ENCODE results near the gene RNF31. TPM values are rescaled to one million over a fixed set of nuclear protein-coding genes. Genes with fewer than 3 reads are reported as not detected.
"Not testable (repeated sequence)": the region's sequence is repeated elsewhere in the genome, so short reads cannot be mapped to it uniquely, and the experiment has no call there.

RNF31 gene
- total RNA-seq: 38.4 TPM

- Histone ChIP-seq H3K4me3 (ENCODE audit: low read length) (peak within 1 kb of the TSS; percentile 94), H3K9me3 (ENCODE audit: low read depth, low read length) (no peaks in the 10 kb centered on the region), H3K27me3 (ENCODE audit: insufficient read depth, low read length) (no peaks in the 10 kb centered on the region), H3K4me1 (ENCODE audit: insufficient read depth, low read length) (peaks cover 42% of the 10 kb centered on the region)
Measured at GRCh38 chr14:24146978-24147760, at the start of gene RNF31. Gene RNF31, plus strand, starts transcription at chr14:24147498. Its CDS starts 201 bp downstream, at chr14:24147699.

GRCh38 chr14:24098229-24098926 is 48.9 kb upstream of the RNF31 start:
- peaks cover 38% of the 10 kb centered on the region for H3K4me1 ChIP-seq (ENCODE audit: insufficient read depth, low read length)
- H3K27me3 ChIP-seq (ENCODE audit: insufficient read depth, low read length): no peaks in the 10 kb centered on the region
- no peaks in the 10 kb centered on the region for H3K9me3 ChIP-seq (ENCODE audit: low read depth, low read length)
- no peak overlapping the region for H3K4me3 ChIP-seq (ENCODE audit: low read length)

DNA sequence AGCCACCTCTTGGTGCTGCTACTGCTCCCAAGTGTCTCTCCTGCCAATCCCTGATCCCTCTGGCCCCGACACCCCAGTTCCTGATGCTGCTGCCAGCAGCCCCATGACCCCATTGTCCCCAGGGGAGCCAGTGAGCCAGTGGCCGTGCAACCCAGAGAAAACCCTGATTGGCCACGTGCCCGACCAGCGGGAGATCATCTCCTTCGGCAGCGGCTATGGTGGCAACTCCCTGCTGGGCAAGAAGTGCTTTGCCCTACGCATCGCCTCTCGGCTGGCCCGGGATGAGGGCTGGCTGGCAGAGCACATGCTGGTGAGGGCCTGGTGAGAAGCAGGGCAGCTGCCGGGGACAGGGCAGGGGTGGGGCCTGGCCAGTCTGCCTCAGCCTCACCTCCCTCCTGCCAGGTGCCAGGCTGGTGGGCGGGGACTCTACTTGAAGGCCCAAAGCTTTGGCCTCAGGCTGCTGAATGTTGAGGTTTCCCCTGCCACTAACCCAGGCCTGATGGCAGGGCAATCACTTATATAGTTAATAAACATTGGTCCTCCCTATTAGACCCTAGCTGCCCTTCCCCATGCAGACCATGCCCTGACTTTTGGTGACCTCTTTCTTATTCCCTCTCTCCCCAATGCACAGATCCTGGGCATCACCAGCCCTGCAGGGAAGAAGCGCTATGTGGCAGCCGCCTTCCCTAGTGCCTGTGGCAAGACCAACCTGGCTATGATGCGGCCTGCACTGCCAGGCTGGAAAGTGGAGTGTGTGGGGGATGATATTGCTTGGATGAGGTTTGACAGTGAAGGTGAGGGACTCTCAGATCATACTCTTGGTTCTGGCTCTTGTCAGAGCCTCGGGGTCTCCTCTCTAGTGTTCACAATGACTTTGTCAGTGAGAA is 48.1 kb upstream of the RNF31 start:
- no peak overlapping the region for H3K4me3 ChIP-seq (ENCODE audit: low read length)
- peaks cover 33% of the 10 kb centered on the region for H3K4me1 ChIP-seq (ENCODE audit: insufficient read depth, low read length)
- H3K9me3 ChIP-seq (ENCODE audit: low read depth, low read length): no peaks in the 10 kb centered on the region
- no peaks in the 10 kb centered on the region for H3K27me3 ChIP-seq (ENCODE audit: insufficient read depth, low read length)

GRCh38 chr14:24100197-24100981 is 46.9 kb upstream of the RNF31 start:
- Histone ChIP-seq H3K4me1 (ENCODE audit: insufficient read depth, low read length) (peaks cover 24% of the 10 kb centered on the region), H3K9me3 (ENCODE audit: low read depth, low read length) (no peaks in the 10 kb centered on the region), H3K27me3 (ENCODE audit: insufficient read depth, low read length) (no peaks in the 10 kb centered on the region), H3K4me3 (ENCODE audit: low read length) (no peak overlapping the region)

DNA sequence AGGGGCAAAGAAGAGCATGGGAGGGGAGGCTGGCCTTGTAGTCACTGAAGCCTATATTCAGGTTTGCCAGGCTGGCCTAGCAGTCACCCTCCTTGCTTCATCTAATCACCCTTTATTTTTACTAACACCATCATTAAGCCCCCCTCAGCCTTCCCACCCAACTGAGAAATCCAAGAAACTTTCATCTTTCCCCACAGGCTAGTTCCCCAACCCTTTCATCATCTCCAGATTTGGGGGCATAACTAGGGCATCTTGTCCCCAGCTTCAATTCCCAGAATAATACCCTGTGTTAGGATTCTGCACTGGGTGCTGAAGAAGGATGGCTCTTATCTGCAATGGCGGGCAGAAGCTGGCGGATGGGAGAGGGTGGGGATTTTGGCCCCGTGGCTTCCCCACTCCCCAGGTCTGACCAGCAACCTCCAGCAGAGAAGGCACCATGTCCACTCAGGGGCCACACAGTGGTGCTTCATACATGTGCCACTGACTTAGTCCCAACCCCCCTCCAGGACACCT is 46.3 kb upstream of the RNF31 start:
- H3K27me3 ChIP-seq (ENCODE audit: insufficient read depth, low read length): no peaks in the 10 kb centered on the region
- no peaks in the 10 kb centered on the region for H3K9me3 ChIP-seq (ENCODE audit: low read depth, low read length)

DNA sequence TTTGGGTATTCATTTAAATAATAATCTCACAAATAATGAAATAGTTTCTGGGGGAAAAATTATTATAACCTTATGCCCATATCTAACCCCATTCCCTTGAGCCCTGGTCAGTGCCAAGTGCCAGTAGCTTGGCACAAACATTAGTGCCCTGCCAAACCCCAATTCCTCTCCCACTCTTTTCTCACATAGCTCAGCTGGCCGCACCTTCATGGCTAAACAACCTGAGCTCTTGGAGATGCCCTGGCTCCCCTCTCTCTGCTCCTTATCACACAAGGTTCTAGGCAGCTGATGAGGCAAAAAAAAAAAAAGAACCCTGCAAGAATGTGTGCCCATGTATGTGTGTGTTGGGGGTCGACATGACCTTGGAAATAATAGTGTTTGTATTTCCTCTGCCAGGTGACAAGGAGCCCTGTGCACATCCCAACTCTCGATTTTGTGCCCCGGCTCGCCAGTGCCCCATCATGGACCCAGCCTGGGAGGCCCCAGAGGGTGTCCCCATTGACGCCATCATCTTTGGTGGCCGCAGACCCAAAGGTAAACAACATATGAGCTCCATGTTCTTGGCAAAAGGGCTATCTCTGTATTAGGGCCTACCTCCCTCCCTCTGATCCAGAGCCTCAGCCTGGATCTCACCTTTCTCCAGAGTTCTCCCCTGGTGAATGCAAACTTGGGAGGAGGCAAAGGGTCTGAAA is 44.8 kb upstream of the RNF31 start:
- no peaks in the 10 kb centered on the region for H3K9me3 ChIP-seq (ENCODE audit: low read depth, low read length)
- no peaks in the 10 kb centered on the region for H3K27me3 ChIP-seq (ENCODE audit: insufficient read depth, low read length)
- no peak overlapping the region for H3K4me3 ChIP-seq (ENCODE audit: low read length)
- H3K4me1 ChIP-seq (ENCODE audit: insufficient read depth, low read length): peaks cover 17% of the 10 kb centered on the region

More for the DNA sequence above, 46.3 kb upstream of the RNF31 start:
- H3K4me3 ChIP-seq (ENCODE audit: low read length): no peak overlapping the region
- peaks cover 17% of the 10 kb centered on the region for H3K4me1 ChIP-seq (ENCODE audit: insufficient read depth, low read length)

- H3K4me3 ChIP-seq (ENCODE audit: low read length): no peak overlapping the region
- H3K4me1 ChIP-seq (ENCODE audit: insufficient read depth, low read length): peaks cover 22% of the 10 kb centered on the region
- H3K27me3 ChIP-seq (ENCODE audit: insufficient read depth, low read length): no peaks in the 10 kb centered on the region
- no peaks in the 10 kb centered on the region for H3K9me3 ChIP-seq (ENCODE audit: low read depth, low read length)
Measured at GRCh38 chr14:24103451-24103850, 43.8 kb upstream of the RNF31 start.

GRCh38 chr14:24105609-24106239 is 41.6 kb upstream of the RNF31 start:
- H3K9me3 ChIP-seq (ENCODE audit: low read depth, low read length); H3K27me3 ChIP-seq (ENCODE audit: insufficient read depth, low read length); H3K4me3 ChIP-seq (ENCODE audit: low read length): not testable (repeated sequence)
- H3K4me1 ChIP-seq (ENCODE audit: insufficient read depth, low read length): peaks cover 19% of the 10 kb centered on the region

GRCh38 chr14:24106672-24107271 is 40.5 kb upstream of the RNF31 start:
- Histone ChIP-seq H3K4me3 (ENCODE audit: low read length) (no peak overlapping the region), H3K9me3 (ENCODE audit: low read depth, low read length) (no peaks in the 10 kb centered on the region), H3K27me3 (ENCODE audit: insufficient read depth, low read length) (no peaks in the 10 kb centered on the region), H3K4me1 (ENCODE audit: insufficient read depth, low read length) (peaks cover 19% of the 10 kb centered on the region)

DNA sequence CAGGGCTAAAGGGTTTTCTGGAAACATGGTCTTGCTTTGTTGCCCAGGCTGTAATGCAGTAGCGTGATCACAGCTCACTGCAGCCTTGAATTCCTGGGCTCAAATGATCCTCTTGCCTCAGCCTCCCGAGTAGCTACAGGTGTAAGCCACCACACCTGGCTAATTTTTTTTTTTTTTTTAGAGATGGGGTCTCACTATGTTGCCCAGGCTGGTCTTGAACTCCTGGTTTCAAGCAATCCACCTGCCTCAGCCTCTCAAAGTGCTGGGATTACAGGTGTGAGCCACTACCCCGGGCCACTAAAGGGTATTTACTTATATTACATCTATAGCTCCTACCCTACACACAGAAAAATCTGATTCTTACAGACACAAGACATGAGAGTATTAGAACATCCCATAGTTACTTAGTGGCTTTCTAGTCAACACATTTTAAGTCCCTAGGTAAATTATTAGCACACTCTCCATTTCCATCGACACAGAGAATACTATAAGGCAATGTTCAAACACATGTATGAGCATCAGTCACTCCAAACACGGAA is 38.9 kb upstream of the RNF31 start:
- H3K9me3 ChIP-seq (ENCODE audit: low read depth, low read length): no peaks in the 10 kb centered on the region
- no peak overlapping the region for H3K4me3 ChIP-seq (ENCODE audit: low read length)
- H3K4me1 ChIP-seq (ENCODE audit: insufficient read depth, low read length): peaks cover 22% of the 10 kb centered on the region
- no peaks in the 10 kb centered on the region for H3K27me3 ChIP-seq (ENCODE audit: insufficient read depth, low read length)

GRCh38 chr14:24110060-24110459 is 37.2 kb upstream of the RNF31 start:
- no peaks in the 10 kb centered on the region for H3K9me3 ChIP-seq (ENCODE audit: low read depth, low read length)
- H3K4me3 ChIP-seq (ENCODE audit: low read length): no peak overlapping the region

GRCh38 chr14:24110523-24110922 is 36.8 kb upstream of the RNF31 start:
- no peaks in the 10 kb centered on the region for H3K27me3 ChIP-seq (ENCODE audit: insufficient read depth, low read length)
- H3K9me3 ChIP-seq (ENCODE audit: low read depth, low read length): no peaks in the 10 kb centered on the region
- peaks cover 27% of the 10 kb centered on the region for H3K4me1 ChIP-seq (ENCODE audit: insufficient read depth, low read length)
- no peak overlapping the region for H3K4me3 ChIP-seq (ENCODE audit: low read length)

More at GRCh38 chr14:24110060-24110459, 37.2 kb upstream of the RNF31 start:
- Histone ChIP-seq H3K4me1 (ENCODE audit: insufficient read depth, low read length) (peaks cover 25% of the 10 kb centered on the region), H3K27me3 (ENCODE audit: insufficient read depth, low read length) (no peaks in the 10 kb centered on the region)

GRCh38 chr14:24113379-24113800 is 33.9 kb upstream of the RNF31 start:
- Histone ChIP-seq H3K4me1 (ENCODE audit: insufficient read depth, low read length) (peaks cover 41% of the 10 kb centered on the region), H3K9me3 (ENCODE audit: low read depth, low read length) (no peaks in the 10 kb centered on the region), H3K4me3 (ENCODE audit: low read length) (peak overlapping the region; percentile 87), H3K27me3 (ENCODE audit: insufficient read depth, low read length) (no peaks in the 10 kb centered on the region)

All from mononuclear cell (primary cell).